ENCODE results near the gene MLYCD.

Gene MLYCD

GRCh38 chr16:83899272-83899897, 470 bp downstream of the MLYCD start:
- peak; percentile 35 for DNase-seq (ENCODE audit: low spot score)

GRCh38 chr16:83899978-83900377, 1.1 kb downstream of the MLYCD start:
- no peak for DNase-seq (ENCODE audit: low spot score)

GRCh38 chr16:83900571-83900970, 1.7 kb downstream of the MLYCD start:
- DNase-seq (ENCODE audit: low spot score), result no peak

GRCh38 chr16:83901101-83901500, 2.2 kb downstream of the MLYCD start:
- DNase-seq (ENCODE audit: low spot score), result no peak

GRCh38 chr16:83903751-83904150, 4.8 kb downstream of the MLYCD start:
- no peak for DNase-seq (ENCODE audit: low spot score)

GRCh38 chr16:83906683-83907082, 7.8 kb downstream of the MLYCD start:
- DNase-seq (ENCODE audit: low spot score), result no peak

- DNase-seq (ENCODE audit: low spot score), result no peak
Observed at GRCh38 chr16:83907111-83907510, 8.2 kb downstream of the MLYCD start.

GRCh38 chr16:83907631-83908250, 8.8 kb downstream of the MLYCD start:
- no peak for DNase-seq (ENCODE audit: low spot score)

- DNase-seq (ENCODE audit: low spot score), result no peak
Observed at GRCh38 chr16:83908798-83909197, 9.9 kb downstream of the MLYCD start.

DNA sequence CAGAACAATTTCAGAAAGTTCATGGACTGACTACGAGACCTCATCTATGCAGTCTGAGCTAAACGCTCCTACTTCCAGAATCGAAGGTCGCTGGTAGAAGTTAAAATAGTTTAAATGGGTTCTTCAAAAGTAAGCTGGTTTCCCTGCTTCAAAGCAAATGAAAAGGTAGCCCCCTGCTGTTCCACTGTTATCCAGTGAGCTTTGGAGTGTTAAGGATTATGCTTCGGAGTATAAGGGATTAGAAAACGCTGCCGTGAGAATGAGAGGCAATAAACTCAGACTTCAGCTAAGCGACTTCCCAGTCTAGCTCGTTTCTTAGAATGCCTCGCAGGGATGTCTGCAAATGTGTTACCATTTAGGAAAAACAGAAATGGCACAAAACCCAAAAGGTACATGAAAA, 12.4 kb downstream of the MLYCD start:
- DNase-seq (ENCODE audit: low spot score), result no peak

DNA sequence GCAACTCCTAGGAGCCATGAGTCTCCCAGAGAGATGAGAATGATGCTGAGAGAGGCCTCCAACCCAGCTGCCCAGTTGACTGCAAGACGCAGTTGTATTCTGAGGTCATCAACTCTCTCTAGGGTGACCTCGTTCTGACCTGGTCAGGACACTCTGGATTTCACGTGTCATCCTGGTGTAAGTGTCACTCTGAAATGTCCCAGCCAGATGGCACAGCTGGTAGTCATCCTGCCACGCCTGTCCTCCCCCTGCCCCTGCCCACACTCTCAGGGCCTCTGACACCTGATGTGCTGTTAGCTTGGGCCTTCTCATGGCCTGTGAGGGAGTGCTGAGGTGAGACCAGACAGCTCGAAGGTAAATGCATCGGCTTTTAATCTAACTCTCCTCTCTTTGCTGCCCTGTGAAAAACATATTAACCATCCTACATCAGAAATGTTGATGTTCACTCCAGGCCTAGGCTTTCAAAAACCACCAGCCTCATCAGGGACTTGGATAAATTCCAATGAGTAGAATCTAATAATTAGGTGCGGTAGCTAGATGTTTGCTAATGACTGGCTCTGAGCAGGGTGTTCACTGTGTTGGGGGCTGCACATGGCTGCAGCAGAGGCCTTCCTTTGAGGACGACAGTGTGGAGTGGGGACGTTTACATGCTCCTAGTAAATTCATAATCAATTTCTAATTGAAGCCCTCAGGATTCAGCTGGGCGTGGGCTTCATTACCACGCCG, 13.8 kb downstream of the MLYCD start:
- no peak for DNase-seq (ENCODE audit: low spot score)

DNA sequence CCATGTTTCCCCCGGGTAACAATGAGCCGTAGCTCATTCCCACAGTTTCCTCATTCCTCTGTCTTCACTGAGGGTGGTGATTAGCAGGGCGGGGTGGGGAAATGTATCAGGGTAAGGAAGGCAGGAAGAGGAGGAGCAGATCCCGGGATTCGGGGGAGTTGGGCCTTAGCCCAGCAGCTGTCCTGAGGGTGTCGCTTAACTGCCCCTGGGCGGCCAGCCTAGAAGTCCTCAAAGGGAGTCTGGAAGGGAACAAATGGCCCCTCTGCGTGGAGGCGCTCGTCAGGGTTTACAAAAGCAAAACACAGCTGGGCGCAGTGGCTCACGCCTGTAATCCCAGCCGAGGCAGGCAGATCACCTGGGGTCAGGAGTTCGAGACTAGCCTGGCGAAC, 14.3 kb downstream of the MLYCD start:
- DNase-seq (ENCODE audit: low spot score), result no peak

- no peak for DNase-seq (ENCODE audit: low spot score)
Observed at GRCh38 chr16:83914091-83914710, 15.3 kb downstream of the MLYCD start.

- no peak for DNase-seq (ENCODE audit: low spot score)
Observed at GRCh38 chr16:83915081-83915480, 16.2 kb downstream of the MLYCD start.

DNA sequence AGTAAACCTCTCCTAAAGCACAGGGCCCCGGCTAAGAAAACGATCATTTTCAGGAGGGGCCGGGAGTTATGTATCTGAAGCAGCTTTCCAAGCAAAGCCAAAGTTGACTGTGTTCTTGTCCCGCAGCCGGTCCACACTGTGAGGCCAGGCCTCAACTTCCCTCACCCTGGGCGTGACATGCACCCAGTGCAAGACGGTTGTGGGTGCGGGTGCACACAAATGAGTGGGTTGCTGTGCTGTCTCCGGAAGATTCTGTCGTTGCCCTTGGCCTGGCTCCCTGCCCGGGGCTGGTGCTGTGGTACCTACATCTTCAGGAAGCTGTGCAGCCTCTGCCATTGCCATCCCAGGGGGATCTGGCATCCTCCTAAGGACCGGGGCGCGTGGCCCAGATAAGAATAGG, 16.6 kb downstream of the MLYCD start:
- DNase-seq (ENCODE audit: low spot score), result no peak

- DNase-seq (ENCODE audit: low spot score), result no peak
Observed at GRCh38 chr16:83917152-83918120, 18.5 kb downstream of the MLYCD start.

GRCh38 chr16:83920894-83921491, 22.1 kb downstream of the MLYCD start:
- no peak for DNase-seq (ENCODE audit: low spot score)

DNA sequence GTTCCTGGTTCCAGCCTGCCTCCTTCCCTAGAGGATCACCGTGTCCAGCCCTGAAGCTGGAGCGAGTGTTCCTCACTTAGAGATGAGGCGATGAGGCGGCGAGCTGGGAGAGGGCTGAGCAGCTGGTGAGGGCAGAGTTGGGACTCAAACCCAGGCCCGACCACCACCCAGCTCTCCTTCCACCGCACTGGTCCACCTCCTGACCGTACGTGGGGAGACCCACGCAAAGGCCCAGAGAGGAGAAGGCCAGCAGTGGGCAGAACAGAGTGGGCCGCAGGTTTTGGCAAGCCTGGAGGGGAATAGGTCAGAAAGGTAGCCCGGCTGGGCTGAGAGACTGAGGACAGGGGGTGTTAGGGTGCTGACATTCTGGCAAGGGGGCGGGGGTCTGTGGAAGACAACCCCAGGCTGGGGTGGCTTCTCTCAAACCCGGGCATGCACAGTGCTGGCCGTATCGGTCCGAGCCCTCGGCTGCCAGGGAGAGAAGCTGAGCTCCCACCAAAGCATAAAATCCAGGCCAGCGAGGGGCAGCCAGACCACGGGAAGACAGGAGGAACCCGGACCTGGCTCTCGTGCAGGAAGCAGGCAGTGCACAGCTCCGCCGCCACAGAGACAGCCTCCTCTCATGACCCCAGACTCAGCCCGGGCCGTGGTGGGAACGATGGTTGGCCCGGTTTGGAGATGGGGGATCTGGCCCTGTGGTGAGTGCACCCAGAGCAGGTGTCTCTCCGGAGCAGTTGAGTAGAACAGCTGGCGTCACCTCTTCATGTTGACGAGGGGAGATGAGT, 24.9 kb downstream of the MLYCD start:
- no peak for DNase-seq (ENCODE audit: low spot score)

DNA sequence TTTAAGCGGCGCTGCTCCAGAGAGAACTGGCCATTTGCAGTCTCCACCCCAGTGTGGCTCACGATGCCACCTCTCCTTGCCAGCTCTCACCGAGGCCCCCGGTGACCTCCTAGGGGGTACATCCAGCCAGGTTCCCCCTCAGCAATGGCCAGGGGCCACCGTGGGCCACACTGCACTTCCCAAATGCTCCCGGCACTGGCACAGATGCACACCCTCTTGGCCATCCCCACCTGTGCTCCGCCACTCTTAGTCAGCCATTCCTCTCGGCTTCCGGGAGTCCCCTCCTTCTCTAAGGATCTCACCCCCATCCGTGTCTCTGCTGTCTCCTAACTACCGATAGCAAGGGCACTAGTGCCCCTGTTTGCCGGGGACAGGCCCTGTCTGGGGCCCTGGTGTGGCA, 25.8 kb downstream of the MLYCD start:
- DNase-seq (ENCODE audit: low spot score), result no peak

DNA sequence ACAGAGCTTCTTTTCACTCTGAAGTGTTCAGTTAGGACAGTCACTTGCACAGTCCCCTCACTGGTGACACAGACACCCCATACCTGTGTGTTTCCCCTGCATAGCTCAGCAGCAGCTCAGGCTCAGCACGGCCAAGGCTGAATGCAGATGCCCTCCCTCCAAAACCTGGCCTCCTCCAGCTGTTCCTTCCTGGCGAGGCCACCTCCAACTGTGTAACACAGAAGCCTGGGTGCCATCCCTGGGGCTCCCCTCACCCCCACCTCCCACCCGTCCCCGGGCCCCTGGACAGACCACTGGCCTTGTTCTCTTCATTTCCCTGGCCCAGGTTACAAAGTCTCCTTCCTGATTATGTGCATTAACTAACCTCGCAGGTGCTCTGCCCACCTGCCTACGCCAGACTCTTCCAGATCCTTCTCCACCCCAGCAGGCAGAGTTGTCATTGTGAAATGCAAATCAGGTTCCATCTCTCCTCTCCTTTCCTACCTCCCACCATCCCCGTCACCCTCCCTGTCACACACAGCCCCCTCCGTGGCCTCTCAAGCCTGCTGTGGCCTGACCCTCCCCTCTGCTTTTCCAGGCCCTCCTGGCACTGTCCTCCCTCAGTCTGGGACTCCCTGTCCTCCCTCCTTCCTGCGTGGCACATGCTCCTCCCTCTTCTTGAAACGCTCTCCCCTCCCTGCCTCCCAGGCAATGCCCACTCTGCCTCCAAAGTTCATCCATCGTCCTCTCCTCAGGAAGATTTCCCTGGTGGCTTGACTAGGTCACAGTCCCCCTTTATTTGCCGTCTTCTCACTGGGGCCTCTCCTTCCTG, 26.4 kb downstream of the MLYCD start:
- no peak for DNase-seq (ENCODE audit: low spot score)

Measured in NAMALWA (cell line).